22Rv1 (cell line): ENCODE measurements around the gene PGLYRP1.

Experiments used
- H3K27ac ChIP-seq: fragments of 450-650 bp; 2 replicates; pipeline ENCODE4 v1.5.1; 2017
- ZFX ChIP-seq: fragments of 450-650 bp; IDR thresholded peaks from 2 replicates; pipeline ENCODE4 v1.6.1; 2017; ENCODE audit warnings: antibody characterized with exemption, borderline replicate concordance
- TF ChIP-seq, protein P1 (sequence below): fragments of 450-650 bp; IDR thresholded peaks from 2 replicates; pipeline ENCODE4 v1.5.1; 2017; ENCODE audit warnings: mild to moderate bottlenecking

The PGLYRP1 gene

DNA sequence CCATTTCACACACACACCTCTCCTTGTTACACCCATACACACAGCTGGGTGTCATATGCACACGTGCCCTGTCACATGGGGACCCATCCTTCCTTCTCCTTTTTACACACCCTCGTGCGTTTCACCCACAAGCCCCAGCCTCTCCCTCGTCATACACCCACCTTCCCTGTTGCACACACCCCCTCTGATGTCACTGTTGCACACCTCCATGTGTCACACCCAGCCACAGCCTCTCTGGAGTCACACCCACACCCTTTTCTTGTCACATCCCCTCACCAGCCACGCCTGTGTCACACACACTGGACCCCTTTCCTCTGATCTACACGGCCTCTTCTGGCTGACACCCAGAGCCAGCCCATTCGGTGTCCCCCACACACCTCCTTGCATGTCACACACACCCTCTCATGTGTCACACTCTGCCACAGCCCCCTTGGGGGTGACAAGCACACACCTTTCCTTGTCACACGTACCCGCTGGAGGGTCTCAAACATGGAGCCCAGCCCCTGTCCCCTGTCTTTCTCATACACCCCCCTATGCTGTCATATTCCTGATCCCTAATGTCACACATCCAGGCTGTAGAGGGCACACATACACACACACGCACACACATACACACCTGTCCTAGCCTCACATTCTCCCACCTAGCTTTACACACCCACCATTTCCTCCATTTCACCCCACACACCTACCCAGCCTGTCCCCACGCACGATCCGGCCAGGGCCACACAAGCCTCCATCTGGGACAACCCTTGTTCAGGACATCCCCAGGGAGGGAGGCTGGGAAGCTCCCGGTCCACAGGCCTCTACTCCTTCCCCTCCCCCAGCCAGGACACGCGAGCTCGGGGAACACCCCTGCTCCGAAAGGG is 50.5 kb downstream of the PGLYRP1 start:
- TF ChIP-seq, protein P1, sequence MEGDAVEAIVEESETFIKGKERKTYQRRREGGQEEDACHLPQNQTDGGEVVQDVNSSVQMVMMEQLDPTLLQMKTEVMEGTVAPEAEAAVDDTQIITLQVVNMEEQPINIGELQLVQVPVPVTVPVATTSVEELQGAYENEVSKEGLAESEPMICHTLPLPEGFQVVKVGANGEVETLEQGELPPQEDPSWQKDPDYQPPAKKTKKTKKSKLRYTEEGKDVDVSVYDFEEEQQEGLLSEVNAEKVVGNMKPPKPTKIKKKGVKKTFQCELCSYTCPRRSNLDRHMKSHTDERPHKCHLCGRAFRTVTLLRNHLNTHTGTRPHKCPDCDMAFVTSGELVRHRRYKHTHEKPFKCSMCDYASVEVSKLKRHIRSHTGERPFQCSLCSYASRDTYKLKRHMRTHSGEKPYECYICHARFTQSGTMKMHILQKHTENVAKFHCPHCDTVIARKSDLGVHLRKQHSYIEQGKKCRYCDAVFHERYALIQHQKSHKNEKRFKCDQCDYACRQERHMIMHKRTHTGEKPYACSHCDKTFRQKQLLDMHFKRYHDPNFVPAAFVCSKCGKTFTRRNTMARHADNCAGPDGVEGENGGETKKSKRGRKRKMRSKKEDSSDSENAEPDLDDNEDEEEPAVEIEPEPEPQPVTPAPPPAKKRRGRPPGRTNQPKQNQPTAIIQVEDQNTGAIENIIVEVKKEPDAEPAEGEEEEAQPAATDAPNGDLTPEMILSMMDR = no peak
- no peak for TF ChIP-seq ZFX
- H3K27ac ChIP-seq = no peak overlapping the region

DNA sequence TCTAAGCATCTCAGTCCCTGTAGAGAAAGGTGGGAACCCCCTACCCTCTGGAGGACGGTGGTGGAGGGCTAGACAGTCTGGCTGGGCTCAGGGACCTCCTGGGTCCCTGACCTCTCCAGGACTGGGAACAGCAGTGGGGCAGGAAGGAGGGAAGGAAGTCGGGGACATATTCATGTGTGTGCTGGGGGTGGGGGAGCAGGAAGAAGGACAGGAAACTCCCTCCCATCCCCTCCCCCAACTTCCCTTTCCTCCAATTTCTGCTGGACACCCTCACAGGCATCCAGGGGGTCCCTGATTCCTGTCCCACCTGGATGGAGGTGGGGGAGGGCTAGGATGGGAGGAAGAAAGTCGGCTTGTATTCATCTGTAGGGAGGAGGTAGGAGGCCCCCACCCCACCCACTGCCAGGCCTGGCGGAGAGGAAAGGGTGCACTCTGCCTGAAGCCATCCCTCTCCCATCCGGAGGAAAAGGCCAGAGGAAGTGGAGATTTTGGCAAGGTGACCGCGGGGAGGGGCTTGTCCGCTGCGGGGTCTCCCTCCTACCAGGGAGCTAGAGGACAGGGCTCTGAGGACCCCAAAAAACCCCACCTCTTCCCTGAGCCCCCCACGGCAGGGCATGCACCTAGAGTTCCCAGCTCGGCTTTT is 51.5 kb downstream of the PGLYRP1 start:
- no peak overlapping the region for H3K27ac ChIP-seq
- TF ChIP-seq ZFX = no peak

DNA sequence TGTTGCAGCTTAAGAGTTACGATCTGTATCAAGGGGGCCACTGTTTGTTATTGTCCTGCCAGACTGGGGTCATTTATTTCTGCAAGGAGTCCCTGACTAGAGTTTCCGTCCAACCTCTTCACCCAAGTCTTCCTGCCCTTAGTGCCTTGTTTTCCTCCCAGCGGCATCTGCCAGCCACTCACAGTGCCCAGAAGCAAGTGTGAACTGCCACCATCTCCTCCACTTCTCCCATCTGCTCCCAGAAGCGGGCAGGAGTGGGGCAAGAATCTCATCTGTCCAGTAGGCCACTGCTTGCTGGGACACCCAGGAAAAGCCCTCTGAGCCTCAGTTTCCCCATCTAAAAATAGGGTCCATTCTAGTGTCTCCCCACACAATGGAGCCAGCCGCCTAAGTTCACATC is 53.2 kb downstream of the PGLYRP1 start:
- TF ChIP-seq ZFX = no peak
- TF ChIP-seq, protein P1 = no peak
- H3K27ac ChIP-seq = no peak overlapping the region
